ENCODE measurements around the gene JAK3.
"Not testable (repeated sequence)": the region's sequence is repeated elsewhere in the genome, so short reads cannot be mapped to it uniquely, and the experiment has no call there.

Gene JAK3

DNA sequence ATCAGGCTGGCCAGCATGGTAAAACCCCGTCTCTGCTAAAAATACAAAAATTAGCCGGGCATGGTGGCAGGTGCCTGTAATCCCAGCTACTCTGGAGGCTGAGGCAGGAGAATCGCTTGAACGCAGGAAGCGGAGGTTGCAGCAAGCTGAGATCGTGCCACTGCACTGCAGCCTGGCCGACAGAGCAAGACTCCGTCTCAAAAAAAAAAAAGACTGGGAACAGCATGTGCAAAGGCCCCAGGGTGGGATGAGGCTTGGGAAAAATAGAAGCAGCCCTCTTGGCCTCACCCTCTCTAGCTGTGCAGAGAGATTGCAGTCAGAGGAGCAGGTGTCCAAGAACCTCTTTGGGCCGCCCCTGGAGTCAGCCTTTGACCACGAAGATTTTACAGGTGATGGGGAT, 69.9 kb downstream of the JAK3 start:
- DNase-seq (ENCODE audit: low read depth): not testable (repeated sequence)

DNA sequence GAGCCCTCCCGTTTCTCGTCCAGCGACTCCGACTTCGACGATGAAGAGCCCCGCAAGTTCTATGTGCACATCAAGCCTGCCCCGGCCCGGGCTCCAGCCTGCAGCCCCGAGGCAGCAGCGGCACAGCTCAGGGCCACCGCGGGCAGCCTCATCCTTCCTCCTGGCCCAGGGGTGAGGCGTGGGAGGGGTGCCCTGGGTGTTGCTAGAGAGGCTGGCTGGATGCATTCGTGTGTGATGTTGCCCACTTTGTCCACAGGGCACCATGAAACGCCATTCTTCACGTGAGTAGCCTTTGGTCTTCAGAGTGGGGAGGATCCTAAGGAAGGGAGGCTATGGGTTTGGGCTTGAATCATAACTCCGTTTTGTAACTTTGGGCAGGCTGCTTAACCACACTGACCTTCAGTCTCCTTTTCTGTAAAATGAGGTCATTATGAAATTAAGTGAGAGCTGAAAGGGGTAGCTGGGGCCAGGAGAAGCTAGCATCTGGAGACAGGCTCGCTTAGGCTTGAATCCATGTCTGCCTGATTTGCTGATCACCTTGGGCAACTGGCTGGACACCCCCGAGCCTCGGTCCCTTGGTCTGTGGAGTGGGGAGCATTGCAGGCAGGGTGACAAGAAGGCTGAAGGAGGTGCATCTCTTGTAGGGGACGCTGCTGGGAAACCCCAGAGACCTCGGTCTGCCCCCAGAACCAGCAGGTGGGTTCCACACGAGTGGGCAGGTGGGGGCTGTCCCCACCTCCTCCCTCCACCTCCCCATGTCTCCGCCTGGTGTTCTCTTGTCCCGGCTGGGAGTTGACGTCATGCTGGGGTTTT, 71.6 kb downstream of the JAK3 start:
- no peak for DNase-seq (ENCODE audit: low read depth)

DNA sequence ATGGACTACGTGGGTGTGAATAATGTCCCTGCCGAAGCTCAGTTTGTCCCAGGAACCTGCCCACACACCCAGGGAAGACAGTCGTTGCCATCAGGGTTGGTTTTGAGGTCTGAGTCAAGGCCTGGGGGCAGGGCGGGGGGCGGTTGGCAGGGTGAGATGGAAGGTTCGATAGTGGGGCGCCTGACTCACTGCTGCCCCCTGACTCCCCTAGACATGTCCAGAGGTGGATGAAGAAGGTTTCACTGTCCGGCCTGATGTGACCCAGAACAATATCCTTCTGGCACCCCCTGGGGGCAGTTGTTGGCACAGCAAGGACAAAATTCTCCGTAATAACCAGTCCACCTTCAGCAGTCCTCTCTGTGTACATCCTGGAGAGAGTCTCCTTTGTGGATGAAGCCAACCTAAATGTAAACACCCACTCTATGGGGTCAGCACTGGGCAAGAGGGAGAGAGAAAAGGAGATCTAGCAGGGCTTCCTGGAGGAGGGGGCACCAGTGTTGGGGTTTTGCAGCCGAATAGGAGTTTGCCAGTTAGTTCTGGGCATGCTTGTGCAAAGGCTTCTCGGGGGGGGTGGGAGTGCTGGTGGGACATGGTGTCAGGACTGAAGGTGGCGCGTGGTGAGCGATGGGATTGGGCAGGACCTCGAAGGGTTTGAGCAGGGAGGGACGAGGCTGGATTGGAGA, 72.4 kb downstream of the JAK3 start:
- DNase-seq (ENCODE audit: low read depth): no peak

Measured in fibroblast of the conjunctiva (primary cell).